ENCODE data around the gene RABGAP1. TPM values are rescaled to one million over a fixed set of nuclear protein-coding genes. Genes with fewer than 3 reads are reported as not detected.

Gene RABGAP1
- total RNA-seq, 2 experiments from 2014 or later: 19.8 to 22.0 TPM

GRCh38 chr9:123131258-123131657, 190.4 kb downstream of the RABGAP1 start:
- Mint-ChIP-seq H3K27ac (no peak overlapping the region), H3K4me3 (no peak overlapping the region), H3K9me3 (no peaks in the 10 kb centered on the region), H3K27me3 (no peaks in the 10 kb centered on the region), H3K4me1 (ENCODE audit: low read depth) (no peaks in the 10 kb centered on the region), H3K36me3 (ENCODE audit: low read depth) (peaks cover 6% of the 10 kb centered on the region)
- no peak for ATAC-seq
- ChIA-PET POLR2A (no interaction called here), CTCF (interaction anchor here (0.8 kb wide), 1 partner anchor 193 kb away, joined by 3 read pairs; no protein-coding TSS in a partner anchor)
- TF ChIP-seq, protein P1, sequence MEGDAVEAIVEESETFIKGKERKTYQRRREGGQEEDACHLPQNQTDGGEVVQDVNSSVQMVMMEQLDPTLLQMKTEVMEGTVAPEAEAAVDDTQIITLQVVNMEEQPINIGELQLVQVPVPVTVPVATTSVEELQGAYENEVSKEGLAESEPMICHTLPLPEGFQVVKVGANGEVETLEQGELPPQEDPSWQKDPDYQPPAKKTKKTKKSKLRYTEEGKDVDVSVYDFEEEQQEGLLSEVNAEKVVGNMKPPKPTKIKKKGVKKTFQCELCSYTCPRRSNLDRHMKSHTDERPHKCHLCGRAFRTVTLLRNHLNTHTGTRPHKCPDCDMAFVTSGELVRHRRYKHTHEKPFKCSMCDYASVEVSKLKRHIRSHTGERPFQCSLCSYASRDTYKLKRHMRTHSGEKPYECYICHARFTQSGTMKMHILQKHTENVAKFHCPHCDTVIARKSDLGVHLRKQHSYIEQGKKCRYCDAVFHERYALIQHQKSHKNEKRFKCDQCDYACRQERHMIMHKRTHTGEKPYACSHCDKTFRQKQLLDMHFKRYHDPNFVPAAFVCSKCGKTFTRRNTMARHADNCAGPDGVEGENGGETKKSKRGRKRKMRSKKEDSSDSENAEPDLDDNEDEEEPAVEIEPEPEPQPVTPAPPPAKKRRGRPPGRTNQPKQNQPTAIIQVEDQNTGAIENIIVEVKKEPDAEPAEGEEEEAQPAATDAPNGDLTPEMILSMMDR (IDR thresholded peaks at IDR 0.05): no peak
- intact Hi-C loops (cut with micrococcal nuclease): no loop called here
- DNase-seq: no peak

DNA sequence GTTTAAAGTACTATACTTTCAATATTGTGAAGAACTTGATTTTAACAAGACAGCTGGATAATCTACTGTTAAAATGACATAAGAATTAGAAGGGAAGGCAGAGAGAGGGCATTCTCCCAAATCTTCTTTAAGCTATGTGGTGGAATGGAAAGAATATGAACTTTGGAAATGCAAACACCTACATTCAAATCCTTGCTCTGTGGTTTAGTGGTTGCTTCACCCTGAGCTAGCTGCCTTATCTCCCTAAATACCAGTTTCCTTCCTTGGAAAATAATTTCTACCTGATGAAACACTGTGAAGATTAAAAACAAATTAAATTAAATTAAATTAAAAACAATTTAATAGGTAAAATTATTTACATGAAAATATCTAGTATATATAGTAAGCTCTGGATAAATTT, 191.2 kb downstream of the RABGAP1 start:
- Mint-ChIP-seq H3K36me3 (ENCODE audit: low read depth) (peaks cover 7% of the 10 kb centered on the region), H3K27me3 (no peaks in the 10 kb centered on the region), H3K27ac (no peak overlapping the region), H3K4me1 (ENCODE audit: low read depth) (no peaks in the 10 kb centered on the region), H3K4me3 (no peak overlapping the region), H3K9me3 (no peaks in the 10 kb centered on the region)
- intact Hi-C loops (cut with micrococcal nuclease): no loop called here
- ATAC-seq: no peak
- TF ChIP-seq, protein P1 (IDR thresholded peaks at IDR 0.05): no peak
- no peak for DNase-seq
- POLR2A ChIA-PET: no interaction called here
- CTCF ChIA-PET: no interaction called here

DNA sequence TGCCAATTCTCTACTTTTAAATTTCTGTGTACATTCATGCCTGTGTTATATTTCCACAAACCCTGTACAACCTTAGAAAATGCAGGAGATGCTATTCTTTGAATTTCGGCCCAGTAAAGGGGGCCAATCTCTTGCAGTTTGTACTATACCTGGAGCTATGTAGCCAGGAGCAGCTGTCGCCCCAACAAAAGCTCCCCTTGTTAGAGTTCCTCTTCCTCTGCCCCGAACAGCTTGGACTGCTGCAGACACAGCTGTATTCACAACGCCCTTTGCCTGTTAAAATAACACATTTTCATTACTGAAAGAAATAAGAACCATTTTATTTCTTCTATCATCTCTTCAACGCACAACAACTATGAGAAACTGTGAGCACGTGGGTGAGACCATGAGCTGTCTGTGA, 191.9 kb downstream of the RABGAP1 start:
- H3K27me3 Mint-ChIP-seq: no peaks in the 10 kb centered on the region
- ATAC-seq (no peak), DNase-seq (no peak)
- H3K4me1 Mint-ChIP-seq (ENCODE audit: low read depth): no peaks in the 10 kb centered on the region
- no peaks in the 10 kb centered on the region for H3K9me3 Mint-ChIP-seq
- TF ChIP-seq, protein P1 (IDR thresholded peaks at IDR 0.05): no peak
- no peak overlapping the region for H3K27ac Mint-ChIP-seq
- H3K36me3 Mint-ChIP-seq (ENCODE audit: low read depth): peaks cover 8% of the 10 kb centered on the region
- no peak overlapping the region for H3K4me3 Mint-ChIP-seq
- ChIA-PET POLR2A (no interaction called here), CTCF (no interaction called here)
- intact Hi-C loops (cut with micrococcal nuclease): no loop called here

- no peak for DNase-seq
- H3K9me3 Mint-ChIP-seq: no peaks in the 10 kb centered on the region
- peaks cover 5% of the 10 kb centered on the region for H3K4me1 Mint-ChIP-seq (ENCODE audit: low read depth)
- no peaks in the 10 kb centered on the region for H3K27me3 Mint-ChIP-seq
- intact Hi-C loops (cut with micrococcal nuclease): no loop called here
- H3K36me3 Mint-ChIP-seq (ENCODE audit: low read depth): peaks cover 5% of the 10 kb centered on the region
- TF ChIP-seq, protein P1 (IDR thresholded peaks at IDR 0.05): no peak
- ATAC-seq: no peak
- ChIA-PET CTCF (interaction anchor here (0.9 to 2.3 kb wide), 4 partner anchors 14 to 219 kb away, joined by 3 to 7 read pairs (median 4); no protein-coding TSS in a partner anchor), POLR2A (no interaction called here)
- no peak overlapping the region for H3K27ac Mint-ChIP-seq
- no peak overlapping the region for H3K4me3 Mint-ChIP-seq
Measured at GRCh38 chr9:123135430-123135829, 194.6 kb downstream of the RABGAP1 start.

DNA sequence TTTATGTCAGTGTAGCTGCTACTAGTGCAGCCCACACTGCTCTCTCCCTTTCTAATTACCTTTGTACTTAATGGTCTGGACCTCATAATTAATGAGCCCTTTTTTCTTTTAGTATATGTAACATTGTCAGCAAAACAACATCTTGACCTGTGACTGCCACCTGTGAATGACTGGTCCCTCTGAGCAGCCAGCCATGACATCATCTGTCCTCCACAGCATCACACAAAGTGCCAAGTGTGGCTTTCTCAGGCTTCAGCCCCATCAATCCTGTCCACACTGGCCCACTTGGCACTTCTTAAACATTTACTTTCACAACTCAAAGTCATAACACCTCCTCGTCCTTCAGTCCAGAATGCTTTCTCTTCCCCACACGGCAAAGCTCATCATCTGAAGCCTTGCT, 197.3 kb downstream of the RABGAP1 start:
- peaks cover 5% of the 10 kb centered on the region for H3K4me1 Mint-ChIP-seq (ENCODE audit: low read depth)
- CTCF ChIA-PET: no interaction called here
- intact Hi-C loops (cut with micrococcal nuclease): no loop called here

More for the DNA sequence above, 197.3 kb downstream of the RABGAP1 start:
- Mint-ChIP-seq H3K9me3 (no peaks in the 10 kb centered on the region), H3K27ac (no peak overlapping the region), H3K4me3 (no peak overlapping the region), H3K36me3 (ENCODE audit: low read depth) (peaks cover 5% of the 10 kb centered on the region), H3K27me3 (no peaks in the 10 kb centered on the region)
- DNase-seq (no peak), ATAC-seq (no peak)
- POLR2A ChIA-PET: no interaction called here
- TF ChIP-seq, protein P1 (IDR thresholded peaks at IDR 0.05): no peak
